AG04450 (cell line): ENCODE results near the gene SERHL2. TPM values are rescaled to one million over a fixed set of nuclear protein-coding genes. Genes with fewer than 3 reads are reported as not detected.
"Not testable (repeated sequence)": the region's sequence is repeated elsewhere in the genome, so short reads cannot be mapped to it uniquely, and the experiment has no call there.

ENCODE experiments used
- CTCF ChIA-PET: fragments of 300-600, 350-600 bp; formaldehyde crosslinking; extraction: SDS; loops from one replicate; lab custom pipeline; 2022; ENCODE audit warnings: antibody characterized with exemption, inconsistent platforms; lab: Charles Lee
- POLR2A ChIA-PET: fragments of 350-600 bp; formaldehyde crosslinking; extraction: SDS; loops from one replicate; lab custom pipeline; 2021; ENCODE audit warnings: antibody characterized with exemption, inconsistent platforms; lab: Yijun Ruan, JAX
- DNase-seq: peaks from one replicate; pipeline ENCODE4 v3.0.0-alpha.2; 2011; ENCODE audit warnings: low read depth, low spot score
- H3K27ac ChIP-seq: one replicate; pipeline ENCODE4 v1.5.1; 2012; ENCODE audit warnings: low read depth, low read length, control low read depth
- H3K27me3 ChIP-seq: one replicate; pipeline ENCODE4 v1.6.0; 2012; ENCODE audit warnings: low read length; ENCODE audit not compliant: control insufficient read depth, insufficient read depth
- H3K4me3 ChIP-seq: 2 replicates; pipeline ENCODE4 v1.5.1; 2011; ENCODE audit warnings: mild to moderate bottlenecking, low read depth, low read length, control low read depth
- H3K9me3 ChIP-seq: 2 replicates; pipeline ENCODE4 v1.5.1; 2012; ENCODE audit warnings: low read length; ENCODE audit not compliant: control insufficient read depth, insufficient read depth
- CTCF ChIP-seq: IDR thresholded peaks from 2 replicates; pipeline ENCODE4 v1.5.1; 2011; ENCODE audit warnings: low read depth, low read length, control low read depth, inconsistent platforms
- polyA plus RNA-seq: library from polyadenylated mRNA; depleted of rRNA; stranded (reverse); fragments of >200 nt; gene quantifications from 2 replicates; pipeline ENCODE4 v1.2.3, GENCODE V29; 2011

Gene SERHL2
- polyA plus RNA-seq, 1 experiment: 6.6 TPM

- Histone ChIP-seq H3K27me3 (no peaks in the 10 kb centered on the region), H3K9me3 (peaks cover 3% of the 10 kb centered on the region; the same call in 1 of the 2 replicates), H3K27ac (no peak overlapping the region), H3K4me3 (no peak overlapping the region)
- CTCF ChIA-PET: no interaction called here
- TF ChIP-seq CTCF: no peak
- POLR2A ChIA-PET: no interaction called here
- no peak for DNase-seq
Observed at GRCh38 chr22:42603427-42603826, 49.7 kb downstream of the SERHL2 start.

- CTCF ChIA-PET: no interaction called here
- H3K27ac ChIP-seq: no peak overlapping the region
Observed at GRCh38 chr22:42604403-42604802, 50.6 kb downstream of the SERHL2 start.

GRCh38 chr22:42607641-42608040 is 53.9 kb downstream of the SERHL2 start:
- DNase-seq, H3K27ac ChIP-seq, H3K9me3 ChIP-seq, CTCF ChIA-PET, H3K27me3 ChIP-seq, H3K4me3 ChIP-seq: not testable (repeated sequence)
- POLR2A ChIA-PET: interaction anchor here (0.6 kb wide), 2 partner anchors 33 to 34 kb away, joined by 3 to 4 read pairs; no protein-coding TSS in a partner anchor

More at GRCh38 chr22:42604403-42604802, 50.6 kb downstream of the SERHL2 start:
- Histone ChIP-seq H3K27me3 (no peaks in the 10 kb centered on the region), H3K9me3 (peaks cover 3% of the 10 kb centered on the region; the same call in 1 of the 2 replicates), H3K4me3 (no peak overlapping the region)
- POLR2A ChIA-PET: no interaction called here
- no peak for TF ChIP-seq CTCF
- DNase-seq: no peak

- DNase-seq: no peak
- TF ChIP-seq CTCF: no peak
- ChIA-PET POLR2A (interaction anchor here (0.6 to 1.0 kb wide), 3 partner anchors 33 to 54 kb away, joined by 3 to 4 read pairs (median 3); partner anchors contain the start of gene SERHL2), CTCF (interaction anchor here (1.4 kb wide), 1 partner anchor 13 kb away, joined by 4 read pairs; no protein-coding TSS in a partner anchor)
- peak overlapping the region; percentile 50 for H3K4me3 ChIP-seq
- peak overlapping the region; percentile 87 for H3K27ac ChIP-seq
- no peaks in the 10 kb centered on the region for H3K27me3 ChIP-seq
- H3K9me3 ChIP-seq: peaks cover 3% of the 10 kb centered on the region; the same call in 1 of the 2 replicates
Observed at GRCh38 chr22:42608136-42608822, 54.5 kb downstream of the SERHL2 start.

GRCh38 chr22:42608823-42609361 is 55.1 kb downstream of the SERHL2 start:
- peak overlapping the region; percentile 87 for H3K27ac ChIP-seq
- ChIA-PET CTCF (interaction anchor here (1.4 kb wide), 1 partner anchor 12 kb away, joined by 4 read pairs; no protein-coding TSS in a partner anchor), POLR2A (interaction anchor here (1.0 kb wide), 1 partner anchor 55 kb away, joined by 3 read pairs; the partner anchor contains the start of gene SERHL2)
- DNase-seq: peak; percentile 45
- TF ChIP-seq CTCF: no peak
- H3K27me3 ChIP-seq: no peaks in the 10 kb centered on the region
- H3K9me3 ChIP-seq: peaks cover 3% of the 10 kb centered on the region; the same call in 1 of the 2 replicates
- H3K4me3 ChIP-seq: peak overlapping the region; percentile 50
